A673 (cell line): ENCODE measurements around the gene ATG13. TPM values are rescaled to one million over a fixed set of nuclear protein-coding genes. Genes with fewer than 3 reads are reported as not detected.
A peak's percentile ranks its signal among the peaks of the same experiment; 100 is the strongest.

Experiments used
- BruUV-seq: library from RNA; stranded (reverse); fragments of 400-500 nt; replicated peaks from 2 replicates; lab custom pipeline; 2021; lab: Mats Ljungman, UMichigan
- CTCF ChIA-PET: fragments of 300-600 bp; sonication (Branson Sonifier 250); formaldehyde crosslinking; loops from one replicate; lab custom pipeline; 2022; ENCODE audit warnings: antibody characterized with exemption; lab: Charles Lee
- POLR2A ChIA-PET: fragments of 300-600 bp; sonication (Branson Sonifier 250); formaldehyde crosslinking; loops from one replicate; lab custom pipeline; 2022; ENCODE audit warnings: antibody characterized with exemption; ENCODE audit not compliant: low non-redundant PET; lab: Charles Lee
- DNase-seq: peaks from one replicate; pipeline ENCODE4 v3.0.0-alpha.2; 2015; ENCODE audit warnings: low spot score
- H3K27ac ChIP-seq: fragments of 200-600 bp; sonication (generic); 2 replicates; pipeline ENCODE4 v1.5.1; 2016; ENCODE audit warnings: mixed run types, low read depth, mild to moderate bottlenecking, mixed read lengths, antibody characterized with exemption, low read length; ENCODE audit not compliant: poor library complexity, severe bottlenecking
- H3K27me3 ChIP-seq: fragments of 200-600 bp; sonication (generic); replicated peaks from 2 replicates; pipeline ENCODE4 v1.6.1; 2017; ENCODE audit warnings: mixed run types, low read depth, mild to moderate bottlenecking, mixed read lengths, antibody characterized with exemption, low read length; ENCODE audit not compliant: insufficient read depth, poor library complexity
- H3K36me3 ChIP-seq: fragments of 200-600 bp; sonication (generic); 2 replicates; pipeline ENCODE4 v1.6.1; 2016; ENCODE audit warnings: mixed run types, mild to moderate bottlenecking, mixed read lengths, antibody characterized with exemption, low read length; ENCODE audit not compliant: insufficient read depth, poor library complexity, severe bottlenecking
- H3K4me1 ChIP-seq: fragments of 200-600 bp; sonication (generic); 2 replicates; pipeline ENCODE4 v1.6.1; 2017; ENCODE audit warnings: mixed run types, mild to moderate bottlenecking, mixed read lengths, antibody characterized with exemption, low read length; ENCODE audit not compliant: insufficient read depth, poor library complexity, severe bottlenecking
- H3K4me3 ChIP-seq: fragments of 200-600 bp; sonication (generic); 2 replicates; pipeline ENCODE4 v1.5.1; 2016; ENCODE audit warnings: low read depth, mixed run types, mild to moderate bottlenecking, mixed read lengths, low read length; ENCODE audit not compliant: poor library complexity, severe bottlenecking
- H3K9me3 ChIP-seq: fragments of 200-600 bp; sonication (generic); 2 replicates; pipeline ENCODE4 v1.6.1; 2016; ENCODE audit warnings: mixed run types, low read depth, mild to moderate bottlenecking, mixed read lengths, antibody characterized with exemption, low read length; ENCODE audit not compliant: poor library complexity, severe bottlenecking
- CTCF ChIP-seq: fragments of 300-800, 200-600 bp; sonication (generic); conservative IDR thresholded peaks from 2 replicates; pipeline ENCODE4 v1.5.1; 2017; ENCODE audit warnings: low read depth, mild to moderate bottlenecking, antibody characterized with exemption, low read length, moderate library complexity, mixed read lengths
- EZH2 ChIP-seq: fragments of 200-600 bp; sonication (generic); IDR thresholded peaks from 2 replicates; pipeline ENCODE4 v1.6.1; 2017; ENCODE audit warnings: borderline replicate concordance, low read depth, mild to moderate bottlenecking, mixed read lengths, antibody characterized with exemption, low read length; ENCODE audit not compliant: poor library complexity, severe bottlenecking
- intact Hi-C: fragments of 100-400 bp; cut with micrococcal nuclease; formaldehyde crosslinking; loops from one replicate; pipeline ENCODE4 v1.10.0; 2022; ENCODE audit not compliant: unreplicated experiment
- total RNA-seq: library from RNA; stranded (reverse); gene quantifications from 2 replicates; pipeline ENCODE4 v1.2.3, GENCODE V29; 2021

The ATG13 gene
- total RNA-seq, 1 experiment from 2014 or later = 155 TPM

GRCh38 chr11:46637546-46637945, 20.2 kb downstream of the ATG13 start:
- no peak for TF ChIP-seq EZH2
- no peak for TF ChIP-seq CTCF
- Histone ChIP-seq H3K4me1 (peaks cover 3% of the 10 kb centered on the region), H3K27me3 (no peaks in the 10 kb centered on the region), H3K36me3 (peaks cover 15% of the 10 kb centered on the region), H3K9me3 (peaks cover 6% of the 10 kb centered on the region), H3K27ac (no peak overlapping the region), H3K4me3 (no peak overlapping the region)
- ChIA-PET CTCF (no interaction called here), POLR2A (no interaction called here)
- no TSS peak for BruUV-seq
- intact Hi-C loops = no loop called here
- no peak for DNase-seq

- TF ChIP-seq CTCF (no peak), EZH2 (no peak)
- Histone ChIP-seq H3K27ac (peak overlapping the region; percentile 1), H3K36me3 (peaks cover 15% of the 10 kb centered on the region), H3K4me3 (no peak overlapping the region), H3K27me3 (no peaks in the 10 kb centered on the region), H3K4me1 (peaks cover 3% of the 10 kb centered on the region), H3K9me3 (peaks cover 6% of the 10 kb centered on the region)
- ChIA-PET POLR2A (interaction anchor here (0.6 to 0.8 kb wide), 3 partner anchors 10 to 76 kb away, joined by 3 to 4 read pairs (median 3); no protein-coding TSS in a partner anchor), CTCF (interaction anchor here (0.6 to 0.7 kb wide), 2 partner anchors 288 to 702 kb away, joined by 3 to 5 read pairs; no protein-coding TSS in a partner anchor)
- intact Hi-C loops = no loop called here
- BruUV-seq = no TSS peak
- DNase-seq = peak; percentile 93
Measured at GRCh38 chr11:46639197-46639839, 22.0 kb downstream of the ATG13 start.

- Histone ChIP-seq H3K9me3 (peaks cover 6% of the 10 kb centered on the region), H3K27ac (peak overlapping the region; percentile 1), H3K27me3 (no peaks in the 10 kb centered on the region), H3K36me3 (peaks cover 15% of the 10 kb centered on the region), H3K4me1 (peaks cover 3% of the 10 kb centered on the region), H3K4me3 (no peak overlapping the region)
- BruUV-seq = no TSS peak
- POLR2A ChIA-PET = interaction anchor here (0.5 to 0.6 kb wide), 2 partner anchors 76 to 590 kb away, joined by 3 read pairs; no protein-coding TSS in a partner anchor
- no peak for TF ChIP-seq CTCF
- TF ChIP-seq EZH2 = no peak
- CTCF ChIA-PET = interaction anchor here (0.7 kb wide), 1 partner anchor 289 kb away, joined by 5 read pairs; no protein-coding TSS in a partner anchor
- intact Hi-C loops = no loop called here
- no peak for DNase-seq
Measured at GRCh38 chr11:46640036-46640788, 22.9 kb downstream of the ATG13 start.
